PC-3 (cell line): ENCODE measurements around the gene CPB2.

Experiments
- EZH2 ChIP-seq: fragments of 300-600 bp; sonication (generic); IDR thresholded peaks from one replicate; pipeline ENCODE4 v1.6.1; 2017; ENCODE audit warnings: antibody characterized with exemption, mild to moderate bottlenecking, low read length; ENCODE audit not compliant: unreplicated experiment
- EZH2phosphoT487 ChIP-seq: fragments of 300-600 bp; sonication (generic); IDR thresholded peaks from 2 replicates; pipeline ENCODE4 v1.6.1; 2018; ENCODE audit warnings: mild to moderate bottlenecking, antibody characterized with exemption, low read length, borderline replicate concordance
- TF ChIP-seq, protein P1 (sequence below): fragments of 300-600 bp; sonication (generic); conservative IDR thresholded peaks from 2 replicates; pipeline ENCODE4 v1.5.1; 2017; ENCODE audit warnings: antibody characterized with exemption, low read depth, mild to moderate bottlenecking, low read length

DNA sequence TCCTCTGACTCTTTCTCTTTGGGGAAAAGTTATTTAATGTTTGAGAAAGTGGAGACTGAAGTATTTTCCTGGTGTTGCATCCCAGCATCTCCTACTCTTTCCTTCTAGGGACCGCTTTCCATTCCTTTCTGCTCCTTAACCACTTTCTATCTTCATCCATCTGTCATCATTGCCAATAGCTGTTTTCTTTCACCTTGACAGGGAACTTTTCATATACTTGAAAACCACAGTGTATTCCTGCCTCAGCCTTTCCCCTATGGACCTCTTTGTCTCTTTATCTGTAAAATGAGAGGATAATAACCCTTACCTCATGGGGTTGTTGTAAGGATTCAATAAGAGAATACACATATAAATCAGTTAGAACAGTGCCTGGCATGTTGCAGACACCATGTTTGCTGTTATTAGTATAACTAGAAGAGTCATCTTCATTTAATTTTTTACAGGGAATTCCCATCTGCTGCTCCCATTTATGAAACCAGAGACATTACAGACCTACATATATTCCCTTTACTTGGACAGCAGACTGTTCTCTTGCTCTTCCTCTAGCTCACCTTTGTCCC, 45.4 kb upstream of the CPB2 start:
- TF ChIP-seq, protein P1, sequence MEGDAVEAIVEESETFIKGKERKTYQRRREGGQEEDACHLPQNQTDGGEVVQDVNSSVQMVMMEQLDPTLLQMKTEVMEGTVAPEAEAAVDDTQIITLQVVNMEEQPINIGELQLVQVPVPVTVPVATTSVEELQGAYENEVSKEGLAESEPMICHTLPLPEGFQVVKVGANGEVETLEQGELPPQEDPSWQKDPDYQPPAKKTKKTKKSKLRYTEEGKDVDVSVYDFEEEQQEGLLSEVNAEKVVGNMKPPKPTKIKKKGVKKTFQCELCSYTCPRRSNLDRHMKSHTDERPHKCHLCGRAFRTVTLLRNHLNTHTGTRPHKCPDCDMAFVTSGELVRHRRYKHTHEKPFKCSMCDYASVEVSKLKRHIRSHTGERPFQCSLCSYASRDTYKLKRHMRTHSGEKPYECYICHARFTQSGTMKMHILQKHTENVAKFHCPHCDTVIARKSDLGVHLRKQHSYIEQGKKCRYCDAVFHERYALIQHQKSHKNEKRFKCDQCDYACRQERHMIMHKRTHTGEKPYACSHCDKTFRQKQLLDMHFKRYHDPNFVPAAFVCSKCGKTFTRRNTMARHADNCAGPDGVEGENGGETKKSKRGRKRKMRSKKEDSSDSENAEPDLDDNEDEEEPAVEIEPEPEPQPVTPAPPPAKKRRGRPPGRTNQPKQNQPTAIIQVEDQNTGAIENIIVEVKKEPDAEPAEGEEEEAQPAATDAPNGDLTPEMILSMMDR = no peak
- TF ChIP-seq EZH2 (no peak), EZH2phosphoT487 (no peak)
